Measurements from ENCODE around the gene C15orf62.

Gene C15orf62

DNA sequence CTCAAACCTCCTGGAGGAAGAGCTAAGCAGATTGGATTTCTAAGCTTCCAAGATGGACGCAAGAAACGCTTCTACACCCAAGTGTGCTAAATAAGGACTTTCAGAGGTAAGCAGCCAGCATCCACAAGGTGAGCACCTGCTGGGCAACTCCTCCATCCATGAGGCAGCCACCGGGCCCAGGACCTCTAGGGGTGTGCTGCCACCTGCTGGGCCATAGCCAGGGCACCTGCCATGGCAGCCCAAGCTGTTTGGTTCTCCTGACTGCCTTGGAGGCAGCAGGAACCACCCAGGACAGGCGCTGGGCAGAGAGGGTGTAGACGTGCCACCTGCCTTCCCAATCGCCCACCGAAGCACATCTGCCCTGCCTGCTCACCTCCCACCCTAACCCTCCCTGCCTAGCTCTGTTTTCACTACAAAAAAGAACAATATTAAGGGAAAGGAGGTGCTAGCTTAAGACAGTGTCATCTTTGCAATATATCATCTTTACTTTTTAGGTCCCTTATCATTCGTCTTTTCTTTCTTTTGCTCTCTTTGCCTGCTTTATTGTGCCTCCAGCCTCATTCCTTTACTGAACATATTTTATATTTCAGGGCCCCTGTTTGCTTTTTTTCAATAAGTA, 12.9 kb downstream of the C15orf62 start:
- peak; percentile 81 for DNase-seq (ENCODE audit: low spot score)

DNA sequence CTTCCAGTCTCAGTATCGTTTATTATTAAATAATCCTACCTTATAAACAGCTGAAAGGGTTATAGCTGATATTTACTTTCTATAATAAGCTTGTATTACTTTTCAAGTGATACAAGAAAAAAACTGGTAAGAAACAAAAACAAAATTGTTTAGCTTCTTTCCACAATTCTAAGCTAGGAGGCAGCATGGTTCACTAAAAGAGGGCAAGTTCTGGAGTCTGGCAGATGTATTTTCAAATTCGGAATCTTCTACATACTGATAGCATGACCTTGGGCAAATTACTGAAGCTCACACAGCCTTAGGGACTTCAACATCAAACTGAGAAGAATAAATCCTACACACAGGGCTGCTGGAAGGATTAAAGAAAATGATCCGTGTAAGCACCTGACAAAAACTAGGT, 15.4 kb downstream of the C15orf62 start:
- no peak for DNase-seq (ENCODE audit: low spot score)

DNA sequence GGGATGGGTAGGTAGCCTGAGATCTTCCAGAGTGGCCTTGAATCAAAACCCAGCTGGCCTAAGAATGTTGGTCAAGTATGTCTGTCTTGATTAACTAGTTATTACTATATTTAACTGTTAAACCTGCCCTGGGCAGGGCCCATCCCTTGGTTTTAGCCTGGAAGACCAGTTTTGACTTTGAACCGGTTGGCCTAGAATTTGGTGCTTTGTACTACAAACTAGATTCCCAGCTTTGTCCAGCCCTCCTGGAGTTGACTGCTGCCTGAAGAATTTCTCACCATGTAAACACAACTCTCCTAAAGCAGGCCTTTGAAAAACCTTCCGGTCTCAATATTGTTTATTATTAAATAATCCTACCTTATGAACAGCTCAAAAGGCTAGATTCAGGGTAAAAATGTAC, 16.0 kb downstream of the C15orf62 start:
- DNase-seq (ENCODE audit: low spot score) = no peak

DNA sequence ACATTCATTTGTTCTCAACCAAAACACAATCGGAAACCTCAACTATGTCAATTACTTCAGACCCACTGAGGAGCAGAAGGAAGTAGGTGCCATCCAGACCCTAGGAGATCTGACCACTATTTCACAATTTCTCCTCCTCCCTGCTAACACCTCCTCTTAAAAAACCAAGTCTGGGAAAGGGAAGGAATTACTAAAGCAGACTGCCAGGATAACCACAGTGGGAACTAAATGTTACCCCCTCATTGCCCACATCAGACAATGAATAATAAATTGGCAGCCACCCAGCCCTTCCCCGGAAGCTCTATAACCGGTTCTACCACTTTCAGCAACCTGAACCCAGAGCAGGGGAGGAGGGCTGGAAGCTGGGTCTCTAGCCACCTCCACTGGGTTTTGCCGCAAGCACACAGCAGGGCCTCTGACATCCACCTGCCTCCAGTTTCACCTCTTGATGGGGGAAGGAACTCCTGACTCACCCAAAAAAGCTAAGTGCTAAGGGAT, 17.6 kb downstream of the C15orf62 start:
- peak; percentile 61 for DNase-seq (ENCODE audit: low spot score)

DNA sequence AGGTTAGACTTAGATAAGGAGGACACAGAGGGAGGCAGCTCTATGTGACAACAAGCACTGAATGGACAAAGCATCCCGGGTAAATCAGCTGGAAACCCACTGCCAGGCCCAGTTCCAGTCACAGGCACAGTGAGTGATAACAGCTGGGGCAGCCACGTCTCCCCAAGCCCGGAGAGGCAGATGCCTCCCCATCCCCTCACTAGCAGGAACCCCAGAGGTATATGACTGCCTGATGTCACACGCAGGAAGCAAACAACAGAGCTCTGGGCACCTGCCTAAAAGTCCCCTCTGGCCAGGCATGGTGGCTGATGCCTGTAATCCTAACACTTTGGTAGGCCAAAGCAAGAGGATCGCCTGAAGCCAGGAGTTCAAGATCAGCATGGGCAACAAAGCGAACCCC, 18.2 kb downstream of the C15orf62 start:
- no peak for DNase-seq (ENCODE audit: low spot score)

- DNase-seq (ENCODE audit: low spot score) = no peak
Observed at GRCh38 chr15:40789119-40789518, 19.3 kb downstream of the C15orf62 start.

DNA sequence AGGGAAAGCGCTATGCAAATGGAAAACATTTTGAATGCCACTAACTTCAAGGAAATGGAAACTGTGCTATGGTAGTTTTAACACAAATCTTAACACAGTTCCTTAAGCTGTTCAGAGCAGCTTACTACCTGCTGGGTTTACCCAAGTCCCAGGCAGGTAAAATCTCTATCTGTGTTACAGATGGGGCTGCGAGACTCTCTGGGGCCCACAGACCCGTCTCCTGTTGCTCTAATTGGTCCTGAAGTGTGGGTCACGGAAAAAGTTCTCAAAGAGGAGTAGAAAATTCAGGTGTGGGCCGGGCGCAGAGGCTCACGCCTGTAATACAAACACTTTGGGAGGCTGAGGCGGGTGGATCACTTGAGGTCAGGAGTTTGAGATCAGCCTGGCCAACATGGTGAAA, 20.2 kb downstream of the C15orf62 start:
- no peak for DNase-seq (ENCODE audit: low spot score)

DNA sequence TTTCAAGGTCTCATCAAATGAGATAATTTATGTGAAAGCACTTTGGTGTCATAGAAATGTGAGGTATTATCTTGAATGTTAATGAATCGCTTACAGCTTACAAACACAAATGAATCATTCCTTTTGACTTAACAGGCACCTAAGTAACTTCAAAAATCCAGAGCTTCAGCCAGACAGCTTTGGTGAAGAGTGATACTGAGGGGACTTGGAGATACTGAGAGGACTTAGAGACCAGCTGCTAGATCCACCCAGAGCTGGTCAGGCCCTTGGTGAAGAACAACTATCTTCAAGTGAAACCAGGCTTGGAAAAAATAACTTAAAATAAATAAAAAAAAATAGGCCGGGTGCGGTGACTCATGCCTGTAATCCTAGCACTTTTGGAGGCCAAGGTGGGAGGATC, 20.9 kb downstream of the C15orf62 start:
- DNase-seq (ENCODE audit: low spot score) = no peak

DNA sequence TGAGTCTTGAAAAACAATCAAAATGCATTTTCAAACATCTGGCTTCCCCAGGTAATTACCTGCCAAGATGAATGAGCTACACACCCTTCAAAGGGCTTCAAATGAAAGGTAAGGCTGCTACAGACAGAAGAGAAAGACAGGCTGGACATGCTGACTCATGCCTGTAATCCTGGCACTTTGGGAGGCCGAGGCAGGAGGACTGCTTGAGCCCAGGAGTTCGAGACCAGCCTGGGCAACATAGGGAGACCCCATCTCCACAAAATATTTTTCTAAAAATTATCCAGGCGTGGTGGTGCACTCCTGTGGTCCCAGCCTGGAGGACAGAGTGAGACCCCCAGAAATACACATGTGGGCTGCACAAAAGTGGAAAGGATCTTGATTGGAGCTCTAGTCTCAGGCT, 22.6 kb downstream of the C15orf62 start:
- no peak for DNase-seq (ENCODE audit: low spot score)

DNA sequence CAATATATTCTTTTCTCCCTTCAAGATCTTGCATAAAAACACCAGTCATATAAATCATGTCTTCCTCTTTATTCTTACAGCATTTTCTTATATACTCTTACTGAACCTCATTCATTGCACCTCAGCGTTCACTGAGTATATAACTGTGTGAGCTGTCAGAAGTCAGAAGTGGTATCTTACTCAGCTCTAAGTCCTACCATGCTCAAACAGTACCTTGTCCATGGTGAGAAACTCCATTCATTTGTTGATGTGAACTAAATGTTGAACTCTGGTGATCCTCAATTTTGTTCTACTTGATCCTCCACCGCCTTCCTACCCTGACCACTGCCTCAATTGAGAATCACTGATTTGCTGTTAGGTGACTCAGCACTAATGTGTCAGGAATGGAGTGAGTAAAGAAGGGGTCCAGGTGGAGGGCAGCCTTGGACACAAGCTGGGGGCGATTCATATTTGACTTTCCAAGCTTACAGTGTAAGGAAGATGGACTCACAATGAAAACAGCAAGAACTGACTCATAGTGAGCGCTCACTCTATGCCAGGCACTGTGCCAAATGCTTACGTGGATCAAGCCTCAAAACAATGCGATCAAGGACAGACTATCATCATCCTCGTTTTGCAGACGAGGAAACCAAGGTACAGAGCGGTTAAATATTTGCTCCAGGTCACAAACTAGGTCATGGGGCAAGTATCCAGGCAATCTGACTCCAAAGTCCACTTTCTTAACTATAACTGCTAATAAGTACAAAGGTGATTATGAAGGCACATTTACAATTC, 23.6 kb downstream of the C15orf62 start:
- DNase-seq (ENCODE audit: low spot score) = no peak

DNA sequence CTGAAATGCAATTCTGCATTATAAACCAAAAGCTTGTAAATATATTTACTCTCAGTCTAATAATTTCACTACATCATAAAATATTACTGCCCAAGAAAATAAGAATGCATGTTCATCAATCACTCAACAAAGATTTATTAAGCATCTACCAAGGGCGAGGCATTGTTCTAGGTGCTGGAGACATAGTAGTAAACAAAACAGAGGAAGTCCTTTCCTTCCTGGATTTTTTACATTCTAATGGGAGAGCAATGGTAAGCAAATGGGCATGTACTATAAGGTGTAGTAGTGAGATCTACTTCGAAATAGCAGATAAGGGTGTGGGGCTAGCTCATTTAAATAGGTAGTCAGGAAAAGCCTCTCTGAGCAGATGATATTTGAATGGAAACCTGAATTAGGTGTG, 26.3 kb downstream of the C15orf62 start:
- DNase-seq (ENCODE audit: low spot score) = no peak

- no peak for DNase-seq (ENCODE audit: low spot score)
Observed at GRCh38 chr15:40796512-40796911, 26.7 kb downstream of the C15orf62 start.

GRCh38 chr15:40799523-40799922, 29.7 kb downstream of the C15orf62 start:
- DNase-seq (ENCODE audit: low spot score) = no peak

GRCh38 chr15:40803076-40803475, 33.3 kb downstream of the C15orf62 start:
- DNase-seq (ENCODE audit: low spot score) = no peak

DNA sequence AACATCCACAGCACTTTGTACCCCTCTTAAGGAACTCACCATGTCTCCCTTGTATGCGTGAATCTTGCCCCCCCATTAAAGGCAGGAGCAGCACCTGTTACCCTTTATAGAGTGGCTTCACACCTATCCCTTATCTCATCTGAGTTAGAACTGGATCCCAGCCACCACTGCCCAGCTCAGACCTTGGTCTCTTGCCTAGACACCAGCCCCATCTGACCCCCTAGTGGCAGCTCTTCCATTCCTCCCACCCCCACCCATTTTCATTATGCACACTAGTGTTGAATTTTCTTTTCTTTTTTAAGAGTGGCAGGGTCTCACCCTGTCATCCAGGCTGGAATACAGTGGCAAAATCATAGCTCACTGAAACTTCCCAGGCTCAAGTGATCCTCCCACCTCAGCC, 33.9 kb downstream of the C15orf62 start:
- DNase-seq (ENCODE audit: low spot score) = no peak

DNA sequence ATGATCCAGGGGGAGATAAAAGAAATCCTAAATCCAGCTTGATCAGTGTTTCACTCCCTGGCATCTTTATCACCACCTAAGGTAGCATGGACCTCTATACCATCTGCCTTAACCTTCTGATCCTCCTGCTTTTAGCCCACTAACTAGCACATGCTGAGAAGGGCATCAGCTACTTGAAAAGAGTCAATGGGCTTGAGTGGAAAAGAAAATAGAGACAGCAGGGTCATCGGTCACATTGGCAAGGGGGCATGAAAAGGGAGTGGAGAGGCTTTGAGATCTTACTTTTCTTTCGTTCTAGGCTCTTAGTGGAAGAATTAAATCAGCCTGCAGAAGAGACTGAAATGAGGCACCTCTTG, 36.9 kb downstream of the C15orf62 start:
- no peak for DNase-seq (ENCODE audit: low spot score)

DNA sequence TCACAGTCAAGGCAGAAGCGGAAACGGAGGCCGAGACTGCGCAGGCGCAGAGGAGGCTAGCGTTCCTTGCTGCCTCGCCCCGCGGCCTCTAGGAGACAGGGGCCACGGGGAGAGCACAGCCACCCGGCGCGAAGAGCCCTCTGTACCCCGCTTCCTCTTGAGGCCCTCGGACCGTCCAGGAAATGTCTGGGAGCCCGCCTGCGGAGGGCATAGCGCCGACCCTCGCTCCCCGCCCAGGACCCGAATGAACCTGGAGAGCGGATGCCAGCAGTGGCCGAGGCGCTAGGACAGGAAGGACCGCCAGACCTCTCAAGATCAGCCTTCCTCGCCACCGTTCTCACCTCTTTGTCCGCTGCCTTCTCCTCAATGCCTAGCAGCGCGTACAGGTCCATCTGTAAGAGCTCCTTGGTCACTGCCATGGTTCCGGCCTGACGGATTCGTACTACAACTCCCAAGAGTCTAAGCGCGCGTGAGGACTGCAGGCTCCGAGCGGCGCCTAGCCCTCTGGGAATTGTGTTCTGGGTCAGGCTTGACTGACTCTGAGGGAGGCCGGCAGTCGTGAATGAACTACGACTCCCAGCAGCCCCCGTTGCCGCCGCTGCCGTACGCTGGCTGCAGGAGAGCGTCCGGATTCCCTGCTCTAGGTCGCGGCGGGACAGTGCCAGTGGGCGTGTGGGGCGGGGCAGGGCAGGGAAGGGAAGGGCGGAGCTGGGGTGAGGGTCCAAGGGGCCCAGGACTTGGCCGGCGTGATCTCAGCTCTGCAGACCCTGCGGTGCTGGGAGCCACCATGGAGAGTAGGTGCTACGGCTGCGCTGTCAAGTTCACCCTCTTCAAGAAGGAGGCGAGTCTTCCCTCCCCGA, 37.5 kb downstream of the C15orf62 start, which contains the start of the genes DNAJC17 and ZFYVE19:
Gene DNAJC17 (minus strand): TSS at position 446 of the 860 bp plus-strand sequence. CDS start 27 bp downstream, at position 419.
Gene ZFYVE19 (plus strand): TSS at position 62 of the 860 bp plus-strand sequence. CDS start 501 bp downstream, at position 563.
- peak; percentile 95 for DNase-seq (ENCODE audit: low spot score)

GRCh38 chr15:40807888-40808461, 38.2 kb downstream of the C15orf62 start:
- DNase-seq (ENCODE audit: low spot score) = no peak

DNA sequence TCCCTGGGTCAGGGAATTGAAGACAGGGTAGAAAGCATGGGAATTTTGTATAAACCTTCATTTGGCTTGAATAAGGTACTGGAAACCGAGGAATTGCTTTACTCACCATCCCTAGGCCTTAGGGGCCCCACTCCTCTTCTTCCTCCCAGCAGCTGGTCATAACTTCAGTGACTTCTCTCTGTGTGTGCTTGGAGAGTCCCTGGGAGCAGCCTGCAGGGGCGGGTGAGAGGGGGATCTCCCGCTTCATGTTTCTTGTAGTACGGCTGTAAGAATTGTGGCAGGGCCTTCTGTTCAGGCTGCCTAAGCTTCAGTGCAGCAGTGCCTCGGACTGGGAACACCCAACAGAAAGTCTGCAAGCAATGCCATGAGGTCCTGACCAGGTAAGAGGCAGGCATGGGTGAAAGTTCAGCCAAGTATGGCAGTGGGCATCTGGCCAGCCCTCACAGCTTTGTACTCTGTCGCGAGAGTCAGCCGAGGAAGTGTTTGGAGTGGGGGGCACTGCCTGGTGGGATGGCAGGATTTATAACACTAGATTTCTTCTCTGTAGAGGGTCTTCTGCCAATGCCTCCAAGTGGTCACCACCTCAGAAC, 39.2 kb downstream of the C15orf62 start:
- DNase-seq (ENCODE audit: low spot score) = no peak

DNA sequence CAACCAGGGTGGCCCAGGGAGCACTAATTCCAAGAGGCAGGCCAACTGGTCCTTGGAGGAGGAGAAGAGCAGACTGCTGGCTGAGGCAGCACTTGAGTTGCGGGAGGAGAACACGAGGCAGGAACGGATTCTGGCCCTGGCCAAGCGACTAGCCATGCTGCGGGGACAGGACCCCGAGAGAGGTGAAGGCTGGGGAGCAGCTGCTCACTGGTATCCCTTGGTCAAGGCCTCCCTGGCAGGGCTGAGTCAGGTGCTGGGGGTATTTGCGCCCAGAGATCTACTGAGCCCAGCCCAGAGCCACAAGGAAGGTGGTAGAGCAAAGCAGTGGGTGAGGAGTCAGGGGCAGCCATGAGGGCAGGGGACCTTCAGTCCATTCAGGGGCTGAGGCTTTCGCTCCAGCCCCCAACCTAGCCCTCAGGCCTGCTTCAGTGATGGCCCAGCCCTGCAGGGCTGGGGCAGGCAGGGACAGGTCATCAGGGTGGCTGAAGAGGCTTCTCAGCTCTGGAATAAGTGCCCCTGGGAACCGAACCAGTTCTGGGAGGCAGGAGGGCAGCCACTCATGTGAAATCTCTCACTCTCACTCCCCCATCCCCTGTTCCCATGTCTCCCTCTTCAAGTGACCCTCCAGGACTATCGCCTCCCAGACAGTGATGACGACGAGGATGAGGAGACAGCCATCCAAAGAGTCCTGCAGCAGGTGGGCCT, 43.1 kb downstream of the C15orf62 start:
- no peak for DNase-seq (ENCODE audit: low spot score)

- DNase-seq (ENCODE audit: low spot score) = no peak
Observed at GRCh38 chr15:40815042-40815698, 45.4 kb downstream of the C15orf62 start.

Measured in CD4-positive, alpha-beta T cell treated with Interleukin-2 at 100 ng/mL for 4 hours (primary cell).